HG03571 (cell line): ENCODE data around the gene IGSF21.

ENCODE experiments used
- ATAC-seq: cut with Tn5 transposase; IDR thresholded peaks from one replicate; pipeline ENCODE4 v1.9.1; 2021; ENCODE audit not compliant: unreplicated experiment

IGSF21 gene

GRCh38 chr1:18256282-18257235, 149.0 kb downstream of the IGSF21 start:
- ATAC-seq = no peak

- ATAC-seq = no peak
Measured at GRCh38 chr1:18257778-18258177, 150.2 kb downstream of the IGSF21 start.

- no peak for ATAC-seq
Measured at GRCh38 chr1:18261891-18262290, 154.3 kb downstream of the IGSF21 start.

- ATAC-seq = no peak
Measured at GRCh38 chr1:18262726-18263125, 155.1 kb downstream of the IGSF21 start.

GRCh38 chr1:18263547-18264120, 156.0 kb downstream of the IGSF21 start:
- no peak for ATAC-seq

- no peak for ATAC-seq
Measured at GRCh38 chr1:18264450-18265039, 156.9 kb downstream of the IGSF21 start.

- no peak for ATAC-seq
Measured at GRCh38 chr1:18265641-18266040, 158.0 kb downstream of the IGSF21 start.

GRCh38 chr1:18266391-18266790, 158.8 kb downstream of the IGSF21 start:
- no peak for ATAC-seq

- no peak for ATAC-seq
Measured at GRCh38 chr1:18271336-18271735, 163.7 kb downstream of the IGSF21 start.

GRCh38 chr1:18278946-18279345, 171.3 kb downstream of the IGSF21 start:
- no peak for ATAC-seq

GRCh38 chr1:18279351-18280074, 171.9 kb downstream of the IGSF21 start:
- no peak for ATAC-seq

GRCh38 chr1:18280956-18281355, 173.4 kb downstream of the IGSF21 start:
- no peak for ATAC-seq

- ATAC-seq = no peak
Measured at GRCh38 chr1:18282851-18283600, 175.4 kb downstream of the IGSF21 start.

GRCh38 chr1:18283601-18284385, 176.2 kb downstream of the IGSF21 start:
- no peak for ATAC-seq

- ATAC-seq = no peak
Measured at GRCh38 chr1:18284805-18285537, 177.4 kb downstream of the IGSF21 start.

GRCh38 chr1:18285538-18285924, 177.9 kb downstream of the IGSF21 start:
- ATAC-seq = no peak

GRCh38 chr1:18288722-18289121, 181.1 kb downstream of the IGSF21 start:
- no peak for ATAC-seq

GRCh38 chr1:18289597-18289996, 182.0 kb downstream of the IGSF21 start:
- no peak for ATAC-seq

GRCh38 chr1:18290740-18291412, 183.3 kb downstream of the IGSF21 start:
- no peak for ATAC-seq
